NCI-H748 (cell line): ENCODE results near the gene SCN1B.
A peak's percentile ranks its signal among the peaks of the same experiment; 100 is the strongest.

Source experiments
- DNase-seq: peaks from one replicate; lab custom pipeline; 2025; ENCODE audit not compliant: unreplicated experiment; lab: John Stamatoyannopoulos, UW

The SCN1B gene

DNA sequence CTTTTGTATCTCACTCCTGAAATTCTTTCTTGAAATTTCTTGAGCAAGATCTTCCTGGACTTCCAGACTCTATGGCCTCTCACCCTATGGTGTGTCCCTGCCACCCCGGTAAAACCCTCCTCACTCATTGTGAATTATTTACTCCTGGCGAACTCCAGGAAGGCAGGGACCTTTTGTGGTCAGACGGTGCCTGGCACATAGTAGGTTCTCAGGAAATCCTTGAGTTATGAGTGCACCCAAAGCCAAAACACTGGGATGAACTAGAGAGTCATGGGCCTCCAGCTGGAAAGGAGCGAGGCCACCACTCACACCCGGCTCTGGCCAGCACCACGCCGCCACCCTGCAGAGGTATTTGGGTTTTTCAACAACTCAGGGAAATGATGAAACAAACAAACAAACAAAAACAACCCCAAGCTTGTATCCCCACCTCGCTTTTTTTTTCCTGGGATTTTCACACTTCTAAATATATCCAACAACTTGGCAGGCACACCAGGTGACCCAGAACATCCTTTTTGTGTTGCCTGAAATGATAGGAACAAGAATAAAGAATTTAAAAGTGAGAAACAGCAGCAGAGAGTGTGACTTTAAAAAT is 22.4 kb downstream of the SCN1B start:
- DNase-seq: no peak

DNA sequence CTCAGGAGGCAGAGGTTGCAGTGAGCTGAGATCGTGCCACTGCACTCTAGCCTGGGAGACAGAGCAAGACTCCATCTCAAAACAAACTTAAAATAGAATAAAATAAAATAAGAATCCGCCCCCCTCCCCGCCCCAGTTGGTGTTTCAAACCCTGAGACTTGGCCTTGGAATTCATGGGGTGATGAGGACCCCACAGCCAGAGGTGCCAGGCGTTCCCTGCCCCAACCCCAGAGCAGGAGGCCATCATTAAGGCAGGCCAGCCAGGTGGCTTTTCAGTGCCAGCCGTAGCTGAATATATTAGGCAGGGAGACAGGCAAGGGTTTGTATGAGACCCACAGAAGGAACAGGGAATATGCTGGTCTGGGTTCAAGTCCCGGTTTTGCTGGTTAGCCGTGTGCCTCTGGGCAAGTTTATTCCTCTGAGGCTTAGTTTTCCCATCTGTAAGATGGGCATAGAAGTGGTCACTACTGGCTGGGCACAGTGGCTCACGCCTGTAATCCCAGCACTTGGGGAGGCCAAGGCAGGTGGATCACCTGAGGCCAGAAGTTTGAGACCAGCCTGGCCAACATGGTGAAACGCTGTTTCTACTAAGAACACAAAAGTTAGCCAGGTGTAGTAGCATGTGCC is 23.5 kb downstream of the SCN1B start:
- DNase-seq: no peak

DNA sequence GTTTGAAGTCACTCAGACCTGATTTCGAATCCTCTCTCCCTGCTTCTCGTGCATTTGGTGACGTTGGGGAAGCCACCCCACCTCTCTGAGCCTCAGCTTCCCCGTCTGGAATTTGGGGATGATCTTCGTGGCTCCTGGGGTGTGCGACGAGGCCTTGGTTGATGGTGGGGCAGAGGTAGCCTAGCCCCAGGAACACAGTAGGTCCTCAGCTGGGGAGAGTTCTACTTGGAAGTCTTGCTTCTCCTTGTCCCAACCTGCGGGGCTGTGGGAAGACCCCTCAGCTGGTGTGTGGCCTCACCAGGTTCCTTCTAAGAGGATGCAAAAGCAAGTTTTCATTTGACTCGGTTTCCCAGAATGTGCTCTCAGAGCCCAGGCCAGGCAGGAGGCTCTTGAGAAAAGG is 24.4 kb downstream of the SCN1B start:
- no peak for DNase-seq

DNA sequence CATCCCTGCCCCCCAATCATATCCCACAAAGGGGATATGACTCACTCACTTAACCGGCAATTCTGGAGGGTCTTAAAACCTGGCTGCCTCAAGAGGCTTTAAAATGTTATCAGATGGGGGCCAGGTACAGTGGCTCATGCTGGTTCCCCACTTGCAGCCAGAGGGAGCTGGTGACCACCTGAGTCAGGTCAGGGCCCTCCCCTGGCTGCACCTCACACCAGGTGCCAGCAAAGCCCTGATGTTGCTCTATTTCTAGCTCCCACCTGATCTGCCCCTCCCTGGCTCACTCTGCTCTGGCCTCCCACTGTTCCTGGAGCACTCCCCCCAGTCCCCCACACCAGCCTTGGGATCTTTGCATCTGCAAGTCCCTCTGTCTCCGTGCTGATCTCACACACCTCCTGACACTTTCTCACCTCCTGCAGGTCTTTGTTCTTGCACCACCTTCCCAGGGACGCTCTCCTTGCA is 25.5 kb downstream of the SCN1B start:
- DNase-seq: peak; percentile 53

GRCh38 chr19:35056513-35057063 is 26.3 kb downstream of the SCN1B start:
- DNase-seq: no peak

GRCh38 chr19:35058370-35058769 is 28.1 kb downstream of the SCN1B start:
- no peak for DNase-seq

GRCh38 chr19:35059006-35059798 is 28.9 kb downstream of the SCN1B start:
- no peak for DNase-seq

- no peak for DNase-seq
These were observed 29.5 kb downstream of the SCN1B start for GRCh38 chr19:35059799-35060091.

DNA sequence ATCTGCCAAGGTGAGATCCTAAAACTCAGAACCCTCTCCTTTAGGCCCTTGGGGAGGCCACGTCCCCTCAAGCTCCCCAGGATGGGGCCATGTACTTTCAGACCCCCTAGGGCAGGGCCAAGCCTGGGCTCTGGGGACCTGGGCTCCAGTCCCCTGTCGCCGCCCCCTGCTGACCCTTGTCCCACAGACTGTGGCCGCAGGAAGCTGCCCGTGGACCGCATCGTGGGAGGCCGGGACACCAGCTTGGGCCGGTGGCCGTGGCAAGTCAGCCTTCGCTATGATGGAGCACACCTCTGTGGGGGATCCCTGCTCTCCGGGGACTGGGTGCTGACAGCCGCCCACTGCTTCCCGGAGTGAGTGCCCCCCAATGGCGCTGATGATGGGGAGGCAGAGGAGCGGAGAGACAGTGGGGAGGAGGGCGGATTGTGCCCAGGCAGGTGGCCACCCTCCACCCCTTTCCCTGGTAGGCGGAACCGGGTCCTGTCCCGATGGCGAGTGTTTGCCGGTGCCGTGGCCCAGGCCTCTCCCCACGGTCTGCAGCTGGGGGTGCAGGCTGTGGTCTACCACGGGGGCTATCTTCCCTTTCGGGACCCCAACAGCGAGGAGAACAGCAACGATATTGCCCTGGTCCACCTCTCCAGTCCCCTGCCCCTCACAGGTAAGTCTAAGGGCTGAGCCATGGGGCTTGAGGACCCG is 30.0 kb downstream of the SCN1B start:
- no peak for DNase-seq

GRCh38 chr19:35061583-35062373 is 31.5 kb downstream of the SCN1B start:
- DNase-seq: no peak

- no peak for DNase-seq
These were observed 32.7 kb downstream of the SCN1B start for GRCh38 chr19:35062942-35063341.

DNA sequence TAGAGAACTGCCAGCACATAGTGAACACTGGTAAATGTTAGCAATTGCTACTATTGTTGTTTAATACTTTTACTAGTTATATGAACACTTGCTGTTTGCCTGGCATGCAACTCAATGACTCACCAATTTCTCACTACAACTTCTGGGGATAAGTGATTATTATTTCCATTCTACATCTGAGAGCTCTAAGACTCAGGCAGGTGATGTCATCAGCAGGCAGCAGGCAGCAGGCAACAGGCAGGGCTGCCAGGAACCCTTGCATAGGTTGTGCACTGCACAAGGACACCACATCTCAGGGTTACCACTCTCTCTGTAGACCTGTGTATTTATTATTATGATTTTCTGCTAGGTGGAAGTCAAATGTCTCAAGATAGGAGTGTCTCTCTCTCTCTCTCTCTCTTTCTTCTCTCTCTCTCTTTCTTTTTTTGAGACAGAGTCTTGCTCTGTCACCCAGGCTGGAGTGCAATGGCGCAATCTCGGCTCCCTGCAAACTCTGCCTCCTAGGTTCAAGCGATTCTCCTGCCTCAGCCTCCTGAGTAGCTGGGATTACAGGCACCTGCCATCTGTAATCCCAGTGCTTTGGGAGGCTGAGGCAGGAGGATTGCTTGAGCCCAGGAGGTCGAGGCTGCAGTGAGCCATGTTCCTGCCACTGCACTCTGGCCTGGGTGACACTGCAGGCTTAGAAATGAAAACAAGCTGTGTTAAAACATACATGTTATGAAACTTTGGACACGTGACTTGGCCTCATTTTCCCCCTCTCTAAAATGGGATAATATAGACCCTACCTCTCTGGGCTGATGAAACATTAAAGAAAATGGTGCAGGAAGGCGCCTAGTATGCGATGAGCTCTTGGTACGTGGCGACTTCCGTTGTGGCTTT is 33.9 kb downstream of the SCN1B start:
- no peak for DNase-seq

DNA sequence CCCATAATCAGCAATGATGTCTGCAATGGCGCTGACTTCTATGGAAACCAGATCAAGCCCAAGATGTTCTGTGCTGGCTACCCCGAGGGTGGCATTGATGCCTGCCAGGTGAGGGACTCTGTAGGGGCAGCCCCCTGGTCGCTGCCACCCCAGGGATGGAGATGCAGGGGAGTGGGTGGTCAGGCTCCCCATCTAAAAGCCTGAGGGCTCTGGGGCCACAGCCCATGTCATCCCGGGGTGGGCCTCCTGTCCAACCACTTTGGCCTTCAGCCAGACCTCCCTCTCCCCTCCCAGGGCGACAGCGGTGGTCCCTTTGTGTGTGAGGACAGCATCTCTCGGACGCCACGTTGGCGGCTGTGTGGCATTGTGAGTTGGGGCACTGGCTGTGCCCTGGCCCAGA is 35.3 kb downstream of the SCN1B start:
- DNase-seq: no peak

DNA sequence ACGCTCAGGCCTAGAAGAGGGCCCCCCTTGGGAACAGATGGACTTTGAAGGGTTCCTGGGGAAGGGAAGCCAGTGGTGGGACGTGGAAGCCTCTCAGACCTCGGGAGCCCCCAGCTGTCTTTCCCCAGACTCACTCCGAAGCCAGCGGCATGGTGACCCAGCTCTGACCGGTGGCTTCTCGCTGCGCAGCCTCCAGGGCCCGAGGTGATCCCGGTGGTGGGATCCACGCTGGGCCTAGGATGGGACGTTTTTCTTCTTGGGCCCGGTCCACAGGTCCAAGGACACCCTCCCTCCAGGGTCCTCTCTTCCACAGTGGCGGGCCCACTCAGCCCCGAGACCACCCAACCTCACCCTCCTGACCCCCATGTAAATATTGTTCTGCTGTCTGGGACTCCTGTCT is 35.9 kb downstream of the SCN1B start:
- no peak for DNase-seq

- DNase-seq: peak; percentile 85
These were observed 36.7 kb downstream of the SCN1B start for GRCh38 chr19:35066691-35067563.

GRCh38 chr19:35068941-35069634 is 38.8 kb downstream of the SCN1B start:
- DNase-seq: no peak

DNA sequence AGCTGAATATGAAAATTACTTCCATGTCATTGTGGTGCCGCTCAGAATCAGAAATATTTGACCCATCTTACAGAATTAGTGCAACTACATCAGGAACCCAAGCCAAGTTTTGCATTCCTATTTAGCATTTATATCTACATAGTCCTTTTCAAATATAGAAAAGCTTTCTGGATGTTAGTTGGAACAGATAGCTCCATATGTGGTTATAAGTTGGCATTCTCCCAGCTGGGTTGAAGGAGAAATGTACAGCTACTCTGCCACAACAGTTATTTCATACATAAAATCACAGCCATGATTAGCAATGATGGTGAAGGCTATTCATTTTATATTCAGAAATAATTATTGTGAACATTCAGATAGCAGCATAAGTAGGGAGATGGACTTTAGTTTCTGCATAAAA is 39.4 kb downstream of the SCN1B start:
- DNase-seq: no peak

GRCh38 chr19:35070471-35070870 is 40.2 kb downstream of the SCN1B start:
- DNase-seq: no peak
